Measurements from ENCODE around the gene MCM8.
"Not testable (repeated sequence)": the region's sequence is repeated elsewhere in the genome, so short reads cannot be mapped to it uniquely, and the experiment has no call there.

MCM8 gene

GRCh38 chr20:6007529-6008103, 57.2 kb downstream of the MCM8 start:
- no peak for DNase-seq

GRCh38 chr20:6008254-6008653, 57.8 kb downstream of the MCM8 start:
- DNase-seq, result no peak

- DNase-seq, result no peak
Observed at GRCh38 chr20:6012179-6012578, 61.7 kb downstream of the MCM8 start.

DNA sequence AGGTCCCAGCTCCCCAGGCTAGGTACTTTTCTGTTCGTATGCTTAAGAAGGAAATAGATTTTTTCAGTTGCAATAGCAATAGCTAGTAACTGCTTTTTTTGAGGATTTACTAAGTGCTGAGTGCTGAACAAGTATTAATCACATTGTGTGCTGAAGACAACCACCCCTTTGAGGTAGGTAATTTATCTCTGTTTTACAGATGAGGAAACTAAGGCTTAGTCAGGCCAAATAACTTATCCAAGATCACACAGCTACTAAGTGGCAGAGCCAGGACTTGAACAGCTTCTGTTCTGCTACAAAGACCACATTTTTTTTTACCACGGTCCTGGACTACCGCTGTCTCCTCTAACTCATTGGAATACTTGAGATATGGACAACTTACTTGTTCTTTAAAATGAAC, 63.6 kb downstream of the MCM8 start:
- DNase-seq, result no peak

- DNase-seq, result no peak
Observed at GRCh38 chr20:6014957-6015356, 64.5 kb downstream of the MCM8 start.

- no peak for DNase-seq
Observed at GRCh38 chr20:6017467-6017866, 67.0 kb downstream of the MCM8 start.

GRCh38 chr20:6017880-6018279, 67.4 kb downstream of the MCM8 start:
- no peak for DNase-seq

- no peak for DNase-seq
Observed at GRCh38 chr20:6024768-6025167, 74.3 kb downstream of the MCM8 start.

DNA sequence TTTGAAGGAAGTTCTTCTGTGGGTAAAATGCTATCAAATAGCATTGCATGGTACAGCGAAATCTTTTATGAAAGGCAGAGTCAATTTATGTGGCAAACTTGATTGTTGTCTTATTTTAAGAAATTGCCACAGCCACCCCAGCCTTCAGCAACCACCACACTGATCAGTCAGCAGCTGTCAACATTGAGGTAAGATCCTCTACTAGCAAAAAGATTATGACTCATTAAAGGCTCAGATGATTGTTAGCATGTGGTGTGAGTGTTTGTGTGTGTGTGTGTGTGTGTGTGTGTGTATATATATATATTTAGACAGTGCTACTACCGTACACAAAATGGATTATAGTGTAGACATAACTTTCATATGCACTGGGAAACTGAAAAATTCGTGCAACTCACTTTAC, 75.6 kb downstream of the MCM8 start:
- no peak for DNase-seq

- DNase-seq, result no peak
Observed at GRCh38 chr20:6028818-6029217, 78.4 kb downstream of the MCM8 start.

GRCh38 chr20:6029538-6029937, 79.1 kb downstream of the MCM8 start:
- no peak for DNase-seq

DNA sequence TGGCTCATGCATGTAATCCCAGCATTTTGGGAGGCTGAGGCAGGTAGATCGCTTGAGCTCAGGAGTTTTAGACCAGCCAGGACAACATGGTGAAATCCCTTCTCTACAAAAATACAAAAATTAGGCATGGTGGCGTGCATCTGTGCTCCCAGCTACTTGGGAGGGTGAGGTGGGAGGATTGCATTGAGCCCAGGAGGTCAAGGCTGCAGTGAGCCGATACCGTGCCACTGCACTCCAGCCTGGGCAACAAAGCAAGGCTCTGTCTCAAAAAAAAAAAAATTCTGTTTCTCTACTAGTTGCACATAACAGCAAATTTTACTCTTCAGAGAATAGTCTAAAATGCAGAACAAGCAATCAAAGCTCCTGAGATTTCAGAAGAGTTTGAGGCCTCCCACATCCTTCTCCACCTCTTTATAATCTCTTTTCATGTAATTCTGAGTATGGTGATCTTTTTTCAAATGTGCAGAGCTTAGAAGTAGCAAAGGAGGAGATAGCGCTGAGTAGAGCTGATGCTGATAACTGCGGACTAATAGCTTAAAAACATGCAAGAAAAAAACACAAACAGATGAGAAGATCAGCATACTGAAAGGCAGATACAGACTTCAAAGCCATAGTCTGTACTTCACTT, 80.1 kb downstream of the MCM8 start:
- no peak for DNase-seq

DNA sequence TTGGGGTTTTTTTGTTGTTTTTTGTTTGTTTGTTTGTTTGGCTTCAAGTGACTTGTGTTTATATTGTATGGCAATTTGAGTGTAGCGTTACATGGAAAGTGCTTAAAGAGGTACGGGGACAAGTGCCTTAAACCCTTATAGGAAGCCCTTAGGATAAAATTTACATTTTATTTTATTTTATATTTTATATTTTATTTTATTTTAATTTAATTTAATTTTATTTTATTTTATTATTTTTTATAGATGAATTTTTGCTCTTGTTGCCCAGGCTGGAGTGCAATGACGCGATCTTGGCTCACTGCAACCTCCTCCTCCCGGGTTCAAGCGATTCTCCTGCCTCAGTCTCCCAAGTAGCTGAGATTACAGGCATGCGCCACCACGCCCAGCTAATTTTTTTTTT, 82.5 kb downstream of the MCM8 start:
- DNase-seq, result not testable (repeated sequence)

DNA sequence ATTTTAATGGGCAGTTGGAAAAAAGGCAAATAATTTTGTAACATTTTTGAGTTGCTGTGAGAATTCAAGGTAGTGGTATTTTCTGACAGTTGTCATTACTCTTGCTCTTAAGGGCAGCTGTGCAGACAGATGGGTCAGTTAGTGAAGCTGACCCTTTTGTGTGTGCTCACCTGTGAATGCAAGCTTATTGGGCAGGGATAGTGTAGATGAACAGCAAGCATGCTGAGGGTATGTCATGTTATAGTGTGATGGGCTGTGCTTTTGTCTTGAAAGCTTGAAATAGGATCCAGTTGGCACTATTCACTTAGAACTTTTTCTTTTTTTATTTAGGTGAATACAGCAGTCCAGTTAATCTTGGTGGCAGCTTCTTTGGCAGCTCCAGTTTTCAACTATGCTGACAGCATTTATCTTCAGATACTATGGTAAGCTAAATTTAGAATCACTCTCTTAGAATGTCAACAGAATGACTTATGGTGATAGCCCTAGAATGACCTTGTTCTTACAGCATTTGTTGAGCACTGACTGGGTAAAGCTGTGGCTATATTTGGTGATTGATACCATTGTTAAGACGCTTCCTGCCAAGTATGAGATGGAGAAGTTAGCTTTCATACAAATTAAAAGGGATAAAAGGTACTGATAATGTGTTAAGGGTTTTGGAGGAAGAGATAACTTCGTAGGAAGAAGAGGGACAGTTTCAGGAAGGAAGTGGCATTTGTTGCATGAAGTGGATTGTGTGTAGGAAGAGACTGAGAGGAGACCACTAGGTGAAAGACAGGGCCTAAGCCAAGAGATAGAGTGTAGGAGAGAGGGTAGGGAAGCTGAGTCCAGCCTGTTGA, 83.9 kb downstream of the MCM8 start:
- DNase-seq, result no peak

- DNase-seq, result no peak
Observed at GRCh38 chr20:6036213-6036612, 85.8 kb downstream of the MCM8 start.

GRCh38 chr20:6037082-6037481, 86.6 kb downstream of the MCM8 start:
- no peak for DNase-seq

- no peak for DNase-seq
Observed at GRCh38 chr20:6038256-6038655, 87.8 kb downstream of the MCM8 start.

- DNase-seq, result no peak
Observed at GRCh38 chr20:6039766-6040165, 89.3 kb downstream of the MCM8 start.

DNA sequence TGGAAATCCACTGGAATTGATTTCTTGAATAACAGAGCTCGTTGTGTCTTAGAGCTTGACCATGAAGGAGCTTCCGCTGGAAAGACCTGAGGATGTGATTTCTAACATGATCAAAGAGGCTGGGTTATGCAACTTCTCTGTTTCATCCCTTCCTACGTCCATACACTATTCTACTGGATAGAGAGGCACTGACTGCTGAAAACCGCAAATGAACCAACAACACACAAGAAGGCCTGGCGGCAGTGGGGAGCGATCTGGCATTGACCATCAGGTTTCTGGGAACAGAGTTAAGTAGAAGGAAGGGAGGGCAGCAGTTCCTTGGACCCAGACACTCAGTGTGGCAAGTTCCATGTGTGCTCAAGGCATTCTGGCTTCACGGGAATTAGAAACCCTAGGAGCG, 90.1 kb downstream of the MCM8 start:
- no peak for DNase-seq

DNA sequence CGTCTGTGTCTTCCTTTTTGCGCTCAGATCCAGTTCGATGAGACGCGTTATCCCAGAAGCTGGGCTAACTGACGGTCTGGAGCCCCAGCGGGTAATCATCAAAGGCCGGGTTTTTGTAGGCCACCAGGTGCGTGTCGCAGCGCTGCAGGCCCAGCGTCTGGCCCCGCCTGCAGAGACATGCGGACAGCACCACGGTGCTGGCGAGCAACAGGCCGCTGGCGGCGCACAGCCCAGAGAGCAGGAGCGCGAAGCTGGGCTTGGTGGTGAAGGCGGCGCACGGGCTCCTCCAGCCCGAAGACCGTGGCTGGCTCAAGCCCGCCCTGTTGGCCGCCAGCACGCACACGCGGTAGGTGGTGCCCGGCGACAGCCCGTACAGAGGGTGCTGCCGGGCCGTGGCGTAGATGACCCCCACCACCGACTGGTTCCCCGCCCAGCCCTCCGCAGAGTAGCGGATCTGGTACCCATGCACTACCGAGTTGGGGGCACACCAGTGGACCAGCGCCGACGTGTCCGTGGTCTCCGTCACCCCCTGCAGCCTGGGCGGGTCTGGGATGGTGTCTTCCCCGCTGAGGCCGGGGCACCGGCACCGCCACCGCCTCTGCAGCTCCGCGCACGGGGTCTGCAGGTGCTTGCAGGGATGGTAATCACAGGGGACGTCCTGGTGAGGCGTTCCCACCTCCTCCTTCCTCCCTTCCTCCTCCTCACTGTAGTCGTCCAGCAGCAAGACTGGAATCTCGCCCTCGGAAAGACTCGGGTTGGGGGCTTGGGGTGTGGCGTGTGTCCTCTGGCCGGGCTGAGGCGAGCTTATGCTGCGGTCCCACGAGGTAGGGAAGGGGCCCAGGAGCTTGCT, 90.7 kb downstream of the MCM8 start:
- DNase-seq, result no peak

GRCh38 chr20:6041808-6042265, 91.4 kb downstream of the MCM8 start:
- no peak for DNase-seq

- DNase-seq, result peak; percentile 15
Observed at GRCh38 chr20:6044115-6044514, 93.7 kb downstream of the MCM8 start.

DNA sequence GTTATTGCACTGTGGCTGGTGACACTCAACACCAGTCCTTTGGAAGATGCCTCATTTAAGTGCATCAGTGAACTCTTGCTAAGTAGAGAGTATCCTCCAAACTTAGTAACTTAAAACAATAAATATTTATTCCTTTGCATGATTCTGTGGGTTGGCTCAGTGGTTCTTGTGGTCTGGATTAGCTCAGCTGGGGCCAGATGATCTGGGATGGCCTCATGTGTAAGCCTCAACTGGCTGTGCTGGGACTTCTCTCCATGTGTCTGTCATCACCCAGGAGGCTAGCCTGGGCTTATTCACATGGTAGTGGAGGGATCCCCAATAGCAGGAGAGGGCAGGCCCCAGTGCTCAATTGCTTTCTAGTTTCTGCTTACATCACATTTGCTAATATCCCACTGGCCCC, 95.1 kb downstream of the MCM8 start:
- no peak for DNase-seq

All from NCI-H510A (cell line).